NT2/D1 (cell line): ENCODE measurements around the gene HSF4.

Experiments
- SUZ12 ChIP-seq: IDR thresholded peaks from 2 replicates; pipeline ENCODE4 v1.6.1; 2011; ENCODE audit not compliant: insufficient read length, insufficient read depth; ENCODE audit errors: extremely low read depth
- YY1 ChIP-seq: IDR thresholded peaks from 2 replicates; pipeline ENCODE4 v1.6.1; 2011; ENCODE audit not compliant: insufficient read length, insufficient read depth
- ZNF274 ChIP-seq: IDR thresholded peaks from 2 replicates; pipeline ENCODE4 v1.6.1; 2011; ENCODE audit warnings: mild to moderate bottlenecking, low read depth, low read length

DNA sequence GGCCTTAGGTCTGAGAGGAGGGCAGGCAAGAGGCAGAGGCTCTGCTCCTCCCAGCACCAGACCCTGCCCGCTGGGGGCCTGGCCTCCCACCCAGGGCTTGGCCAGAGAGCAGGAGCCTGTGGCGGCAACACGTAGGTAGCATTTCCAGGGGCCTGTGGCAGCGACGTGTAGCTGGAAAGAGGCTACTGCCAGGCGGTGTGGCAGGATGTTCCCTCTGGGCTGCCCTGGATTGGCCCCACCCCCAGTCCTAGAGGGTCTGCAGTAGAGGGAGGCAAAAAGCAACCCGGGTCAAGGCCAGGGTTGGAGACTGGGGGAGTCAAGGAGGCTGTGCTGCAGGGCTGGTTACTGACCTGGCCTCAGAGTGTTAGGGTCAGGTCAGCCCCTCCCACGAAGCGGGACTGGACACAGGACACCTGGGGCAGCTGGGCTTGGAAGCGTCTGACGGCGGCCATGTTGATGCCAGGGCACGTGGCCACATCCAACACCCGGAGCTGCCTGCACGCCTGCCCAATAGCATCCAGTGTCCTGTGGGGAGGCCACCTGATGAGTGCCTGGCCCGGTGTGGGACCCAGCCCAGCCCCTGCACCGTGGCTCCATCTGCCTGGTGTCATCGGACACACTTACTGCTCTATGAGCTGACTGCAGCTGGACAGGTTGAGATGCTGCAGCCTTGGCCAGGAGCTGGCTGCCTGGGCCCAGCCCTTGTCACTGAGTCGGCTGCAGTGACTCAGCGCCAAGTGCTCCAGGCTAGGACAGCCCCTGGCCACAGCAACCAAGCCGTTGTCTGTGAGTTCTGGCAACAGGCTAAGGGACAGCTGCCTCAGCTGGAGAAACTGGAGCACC is 42.9 kb downstream of the HSF4 start:
- TF ChIP-seq YY1 (no peak), ZNF274 (no peak), SUZ12 (no peak)
